Hindlimb muscle (tissue), 1 donor: Measurements from ENCODE around the gene GRAMD1C. TPM values are rescaled to one million over a fixed set of nuclear protein-coding genes. Genes with fewer than 3 reads are reported as not detected.
"Not testable (repeated sequence)": the region's sequence is repeated elsewhere in the genome, so short reads cannot be mapped to it uniquely, and the experiment has no call there.

ENCODE experiments used
- DNase-seq: peaks from one replicate; pipeline ENCODE4 v3.0.0-alpha.2; 2013
- polyA plus RNA-seq: library from polyadenylated mRNA; unstranded; fragments of 120-200 nt; gene quantifications from one replicate; pipeline ENCODE4 v1.2.1, GENCODE V29; 2013; ENCODE audit not compliant: insufficient read length

Gene GRAMD1C
- polyA plus RNA-seq = 1.7 TPM

- DNase-seq = peak; percentile 90
Measured at GRCh38 chr3:113838631-113839209, at the start of gene GRAMD1C. TSS of gene GRAMD1C (plus strand) at chr3:113838788. CDS start at chr3:113838910, 122 bp downstream.

DNA sequence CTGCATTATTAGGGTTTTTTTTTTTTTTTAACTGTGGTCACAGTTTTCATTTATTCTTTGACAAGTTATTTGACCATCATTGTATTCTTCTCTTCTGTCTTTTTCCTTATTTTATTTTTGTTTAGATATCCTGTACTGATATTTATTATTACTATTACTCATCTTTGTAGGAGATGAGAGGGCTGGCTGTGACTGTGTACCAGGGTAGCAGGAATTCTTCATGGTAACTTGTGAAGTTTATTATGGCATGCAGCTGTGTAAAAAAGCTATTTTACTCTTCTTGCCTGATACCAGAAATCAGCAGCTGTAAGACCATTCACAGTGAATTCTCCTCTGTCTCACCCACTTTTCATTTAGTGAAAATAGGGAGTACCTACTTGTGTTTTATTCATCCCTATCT is 47.2 kb upstream of the GRAMD1C start:
- DNase-seq = no peak

- no peak for DNase-seq
Measured at GRCh38 chr3:113794526-113794925, 44.1 kb upstream of the GRAMD1C start.

GRCh38 chr3:113795693-113796092 is 42.9 kb upstream of the GRAMD1C start:
- no peak for DNase-seq

- DNase-seq = no peak
Measured at GRCh38 chr3:113802795-113803455, 35.7 kb upstream of the GRAMD1C start.

DNA sequence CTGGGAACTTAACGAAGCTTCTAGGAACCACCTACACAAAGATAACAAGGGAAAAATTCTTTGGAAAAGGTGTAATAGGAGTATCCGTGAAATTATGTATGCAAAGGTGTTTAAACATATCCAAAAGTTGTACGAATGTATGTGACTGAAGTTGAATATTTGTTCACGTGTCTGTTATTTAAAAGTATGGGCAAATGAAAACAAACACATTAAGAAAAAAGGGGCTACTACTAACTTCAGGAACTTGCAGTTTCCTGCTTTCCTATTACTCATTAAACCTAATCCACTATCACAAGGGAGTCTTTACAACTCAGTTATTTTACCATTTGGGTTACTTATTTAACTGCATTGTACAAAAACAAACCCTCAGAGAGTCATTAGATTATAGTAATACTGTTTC is 33.9 kb upstream of the GRAMD1C start:
- no peak for DNase-seq

DNA sequence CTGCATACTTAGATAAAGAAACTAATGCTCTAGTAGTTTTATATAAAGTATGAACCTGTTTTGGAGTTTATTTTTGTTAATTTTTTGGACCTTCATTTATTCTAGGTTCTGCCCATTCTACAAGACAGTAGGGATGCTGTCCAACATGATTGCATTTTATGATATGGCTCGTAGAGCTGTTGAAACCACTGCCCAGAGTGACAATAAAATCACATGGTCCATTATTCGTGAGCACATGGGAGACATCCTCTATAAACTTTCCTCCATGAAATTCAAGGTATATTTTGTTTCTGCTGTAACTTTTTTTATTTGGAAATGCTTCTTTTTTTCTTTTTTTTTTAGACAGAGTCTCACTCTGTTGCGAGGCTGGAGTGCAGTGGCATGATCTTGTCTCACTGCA is 33.3 kb upstream of the GRAMD1C start:
- no peak for DNase-seq

DNA sequence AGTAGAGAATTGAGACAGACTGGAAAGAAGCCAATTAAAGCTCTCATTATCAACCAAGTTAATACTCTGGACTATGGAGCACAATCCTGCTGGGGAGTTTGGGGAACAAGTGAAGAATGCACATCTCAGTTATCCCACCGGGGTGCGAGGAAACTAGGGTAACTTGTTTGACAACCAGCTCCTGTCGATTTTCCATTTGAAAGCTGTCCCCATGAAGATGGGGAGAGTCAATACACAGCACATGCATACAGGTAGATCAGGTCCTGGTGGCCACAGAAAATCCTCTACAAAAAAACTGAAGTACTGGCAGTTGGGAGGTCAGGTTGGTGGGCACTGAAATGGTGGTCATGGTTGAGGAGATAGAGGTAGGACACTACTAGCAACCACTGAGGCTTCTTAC is 25.7 kb upstream of the GRAMD1C start:
- DNase-seq = no peak

GRCh38 chr3:113819866-113820265 is 18.7 kb upstream of the GRAMD1C start:
- DNase-seq = no peak

- no peak for DNase-seq
Measured at GRCh38 chr3:113825090-113825489, 13.5 kb upstream of the GRAMD1C start.

GRCh38 chr3:113828600-113828999 is 10.0 kb upstream of the GRAMD1C start:
- no peak for DNase-seq

DNA sequence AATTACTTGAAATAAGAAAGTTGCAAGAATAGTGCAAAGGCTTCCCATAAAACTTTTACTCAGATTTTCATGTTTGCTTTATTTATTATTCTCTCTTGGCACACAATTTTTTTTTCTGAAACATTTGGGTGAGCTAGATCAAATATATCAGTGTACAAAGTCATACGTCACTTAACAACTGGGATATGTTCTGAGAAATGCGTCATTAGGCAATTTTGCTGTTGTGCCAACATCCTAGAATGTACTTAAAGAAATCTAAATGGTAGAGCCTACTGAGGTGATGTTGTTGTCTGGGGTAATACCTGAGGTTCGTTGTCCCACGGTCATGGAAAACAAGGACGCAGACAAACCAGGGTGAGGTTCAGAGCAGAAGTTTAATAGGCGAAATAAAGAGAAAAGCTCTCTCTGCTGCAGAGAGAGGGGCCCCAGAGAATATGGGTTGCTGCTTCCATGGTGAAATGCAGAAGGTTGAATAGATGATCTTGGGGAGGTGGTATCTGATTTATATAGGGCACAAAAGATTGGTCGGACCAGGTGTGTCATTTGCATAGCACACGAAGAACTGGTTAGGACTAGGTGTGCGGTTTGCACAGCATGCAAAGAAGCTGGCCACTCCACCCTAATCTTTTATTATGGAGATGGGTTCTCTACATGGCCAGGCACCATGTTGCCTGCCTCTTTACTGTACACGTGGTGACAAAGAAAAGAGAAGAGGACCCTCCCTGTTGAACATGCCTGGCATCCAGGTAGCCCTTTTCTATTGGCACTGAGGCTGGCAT is 8.8 kb upstream of the GRAMD1C start:
- DNase-seq = no peak

GRCh38 chr3:113831103-113831355 is 7.6 kb upstream of the GRAMD1C start:
- DNase-seq = no peak

- DNase-seq = no peak
Measured at GRCh38 chr3:113832477-113833164, 6.0 kb upstream of the GRAMD1C start.

DNA sequence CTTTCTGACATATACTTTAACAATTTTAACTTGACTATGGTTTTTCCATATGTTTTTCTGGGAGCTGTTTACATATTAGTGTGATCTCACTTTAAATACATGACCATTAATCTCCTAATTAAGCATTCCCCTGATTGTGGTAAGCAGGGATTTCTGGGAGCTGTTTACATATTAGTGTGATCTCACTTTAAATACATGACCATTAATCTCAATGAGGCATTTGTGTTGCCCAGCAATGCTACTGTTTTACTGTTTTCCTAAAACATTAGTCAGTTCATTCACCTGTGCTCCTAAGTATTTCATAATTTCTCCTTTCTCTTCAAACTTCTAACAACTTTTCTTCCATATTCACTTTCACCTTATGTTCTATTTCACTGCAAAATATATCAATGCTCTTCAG is 3.6 kb upstream of the GRAMD1C start:
- no peak for DNase-seq

GRCh38 chr3:113839551-113839950 is 963 bp downstream of the GRAMD1C start:
- no peak for DNase-seq

- DNase-seq = peak; percentile 11
Measured at GRCh38 chr3:113844622-113845222, 6.1 kb downstream of the GRAMD1C start.

DNA sequence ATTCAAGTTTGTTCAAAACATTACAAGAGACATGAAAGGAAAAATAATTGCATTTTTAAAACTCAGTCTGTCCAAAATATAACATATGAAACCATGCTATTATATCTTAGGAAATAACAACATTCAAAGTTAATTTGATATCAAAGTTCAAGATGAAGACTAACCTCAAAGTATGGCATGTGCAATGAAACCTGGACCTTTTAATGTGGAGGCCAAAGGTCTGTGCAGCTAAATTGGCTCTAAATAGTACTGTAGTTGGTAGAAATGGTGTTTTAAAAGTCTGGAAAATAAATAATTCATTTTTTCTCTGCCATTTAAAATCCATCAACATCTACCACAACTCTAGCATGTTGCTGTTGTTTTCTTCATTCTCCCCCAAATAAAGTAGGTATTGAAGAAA is 8.7 kb downstream of the GRAMD1C start:
- no peak for DNase-seq

DNA sequence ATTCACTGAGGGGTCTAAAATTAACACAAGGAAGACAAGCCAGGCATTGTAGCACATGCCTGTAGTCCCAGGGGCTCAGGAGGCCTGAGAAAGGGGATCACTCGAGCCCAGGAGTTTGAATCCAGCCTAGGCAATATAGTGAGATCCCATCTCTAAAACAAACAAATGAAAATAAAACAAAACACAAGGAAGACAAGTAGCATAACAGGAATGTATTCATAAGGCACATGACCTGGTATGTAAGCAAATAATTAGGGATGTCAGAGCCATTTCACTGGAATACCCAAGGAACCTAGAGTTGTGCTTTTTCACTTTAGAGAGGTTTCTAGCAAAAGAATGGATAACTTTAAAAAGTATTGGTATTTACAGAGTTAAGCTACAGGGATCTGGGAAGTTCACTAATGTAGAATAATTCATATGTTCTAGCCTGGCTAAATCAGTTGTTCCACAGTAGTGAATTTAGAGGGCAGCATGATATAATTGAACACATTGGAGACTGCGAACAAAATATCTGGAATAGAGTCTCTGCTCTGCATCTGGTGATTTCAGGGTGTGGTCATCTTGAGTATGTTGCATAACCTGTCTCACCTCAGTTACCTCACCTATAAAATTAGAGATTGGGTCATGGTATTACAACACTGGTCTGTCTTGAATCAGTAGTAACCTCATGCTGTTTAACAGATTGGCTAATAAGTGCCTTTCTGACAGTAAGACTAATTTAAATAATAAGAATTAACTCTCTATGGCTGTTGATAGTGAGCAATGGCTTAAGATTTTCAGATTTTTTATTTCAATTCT is 9.3 kb downstream of the GRAMD1C start:
- no peak for DNase-seq

DNA sequence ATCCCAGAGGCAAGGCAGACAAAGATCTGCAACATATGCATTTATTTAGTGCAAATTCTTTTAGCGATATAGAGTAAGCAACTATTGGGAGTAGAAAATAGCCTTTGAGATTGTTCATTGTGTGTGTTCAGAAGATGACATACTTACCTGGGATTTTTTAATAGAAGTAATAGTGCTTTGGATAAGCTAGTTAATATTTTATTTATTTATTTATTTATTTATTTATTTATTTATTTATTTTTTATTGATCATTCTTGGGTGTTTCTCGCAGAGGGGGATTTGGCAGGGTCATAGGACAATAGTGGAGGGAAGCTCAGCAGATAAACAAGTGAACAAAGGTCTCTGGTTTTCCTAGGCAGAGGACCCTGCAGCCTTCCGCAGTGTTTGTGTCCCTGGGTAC is 10.5 kb downstream of the GRAMD1C start:
- not testable (repeated sequence) for DNase-seq

DNA sequence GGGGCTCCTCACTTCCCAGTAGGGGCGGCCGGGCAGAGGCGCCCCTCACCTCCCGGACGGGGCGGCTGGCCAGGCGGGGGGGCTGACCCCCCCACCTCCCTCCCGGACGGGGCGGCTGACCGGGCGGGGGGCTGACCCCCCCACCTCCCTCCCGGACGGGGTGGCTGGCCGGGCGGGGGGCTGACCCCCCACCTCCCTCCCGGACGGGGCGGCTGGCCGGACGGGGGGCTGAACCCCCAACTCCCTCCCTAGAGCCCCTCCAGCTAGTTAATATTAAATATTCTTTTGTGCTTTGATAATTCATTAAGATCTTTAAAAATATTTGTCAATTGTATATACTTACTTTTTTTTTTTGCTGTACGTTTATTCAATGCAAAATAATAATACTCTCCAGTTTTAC is 11.3 kb downstream of the GRAMD1C start:
- not testable (repeated sequence) for DNase-seq

DNA sequence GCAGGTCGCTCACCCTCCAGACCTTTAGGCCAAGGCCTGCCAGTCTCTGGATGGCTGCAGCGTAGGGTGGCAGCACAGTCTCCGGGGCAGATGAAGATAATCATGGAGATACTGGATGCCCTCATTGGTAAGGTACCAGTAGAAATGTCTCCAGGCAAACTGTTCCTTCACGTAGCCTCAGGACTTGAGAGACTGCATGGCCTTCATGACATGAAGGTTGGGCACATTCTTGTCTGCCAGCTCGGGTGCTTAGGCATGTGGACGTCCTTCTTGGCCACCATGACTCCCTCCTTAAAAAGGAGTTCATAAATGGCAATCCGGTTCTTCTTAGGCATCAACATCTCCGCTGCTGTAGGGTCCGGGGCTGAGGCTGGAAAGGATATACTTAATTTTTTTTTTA is 11.8 kb downstream of the GRAMD1C start:
- not testable (repeated sequence) for DNase-seq
